K562 (cell line): ENCODE measurements around the gene EFHC1. TPM values are rescaled to one million over a fixed set of nuclear protein-coding genes. Genes with fewer than 3 reads are reported as not detected.

Source experiments
- ATF4 ChIP-seq: fragments of 450-650 bp; formaldehyde crosslinking; IDR thresholded peaks from 2 replicates; pipeline ENCODE4 v1.4.0; 2022; ENCODE audit warnings: mild to moderate bottlenecking, moderate library complexity
- ATF6 ChIP-seq: sonication (generic); formaldehyde crosslinking; IDR thresholded peaks from 2 replicates; pipeline ENCODE4 v1.4.0; 2020; ENCODE audit warnings: mild to moderate bottlenecking, missing genetic modification reagents
- ETV1 ChIP-seq: fragments of 450-650 bp; conservative IDR thresholded peaks from 2 replicates; pipeline ENCODE4 v1.6.1; 2016; ENCODE audit warnings: missing genetic modification characterization, control low read depth, low read depth, missing compliant biosample characterization
- FOS ChIP-seq: IDR thresholded peaks from 3 replicates; pipeline ENCODE4 v1.6.1; 2011; ENCODE audit not compliant: insufficient read length; ENCODE audit errors: extremely low read depth
- GABPB1 ChIP-seq: sonication (generic); formaldehyde crosslinking; IDR thresholded peaks from 2 replicates; pipeline ENCODE4 v1.8.0; 2022; ENCODE audit warnings: mild to moderate bottlenecking, missing genetic modification reagents
- MAFK ChIP-seq: IDR thresholded peaks from 2 replicates; pipeline ENCODE4 v1.6.1; 2011; ENCODE audit warnings: low read length, improper control_type of control experiment
- MYC ChIP-seq, 2 experiments: fragments of 250-450 bp in 1 of 2; sonication (Bioruptor Pico) in 1 of 2; IDR thresholded peaks; 2 replicates each; pipeline versions ENCODE4 v1.5.1 to v1.6.1; 2012 to 2021; ENCODE audit warnings: low read depth in 2 of 2, borderline replicate concordance in 1 of 2, improper control_type of control experiment in 1 of 2, low read length in 1 of 2, mild to moderate bottlenecking in 1 of 2, moderate library complexity in 1 of 2
- PHB ChIP-seq: fragments of 250-450 bp; sonication (Bioruptor Pico); IDR thresholded peaks from 2 replicates; pipeline ENCODE4 v1.5.0; 2021
- RB1 ChIP-seq: fragments of 450-650 bp; IDR thresholded peaks from 2 replicates; pipeline ENCODE4 v1.6.1; 2017; ENCODE audit warnings: low read depth, mild to moderate bottlenecking
- ZBTB5 ChIP-seq: fragments of 450-650 bp; IDR thresholded peaks from 2 replicates; pipeline ENCODE4 v1.6.1; 2017; ENCODE audit warnings: antibody characterized with exemption
- ZFPM2 ChIP-seq: fragments of 250-450 bp; sonication (Bioruptor Pico); IDR thresholded peaks from 2 replicates; pipeline ENCODE4 v1.5.1; 2022; ENCODE audit warnings: mild to moderate bottlenecking
- ZNF449 ChIP-seq: fragments of 250-450 bp; sonication (Bioruptor Pico); IDR thresholded peaks from 2 replicates; pipeline ENCODE4 v1.8.0; 2022; ENCODE audit warnings: moderate library complexity, mild to moderate bottlenecking, inconsistent platforms
- ZNF589 ChIP-seq: fragments of 200-800 bp; sonication (Bioruptor generic); IDR thresholded peaks from 2 replicates; pipeline ENCODE4 v1.6.1; 2016; ENCODE audit warnings: low read depth, missing genetic modification characterization, missing compliant biosample characterization
- polyA plus RNA-seq, 8 experiments: library from polyadenylated mRNA; depleted of rRNA in 4 of 8; stranded (reverse) in 5 of 8; unstranded in 3 of 8; fragments of >200 nt; fragmentation: Nextera tagmentation in 2 of 8; fragmentation: Illumina TruSeq in 1 of 8; extraction: Ambion mirVana in 2 of 8; extraction: Trizol in 1 of 8; gene quantifications; 2 replicates each; pipeline versions ENCODE4 v1.2.1 to v1.2.3, GENCODE V29; 2011 to 2014; ENCODE audit warnings: inconsistent platforms in 1 of 8, missing spikeins in 1 of 8
- total RNA-seq, 7 experiments: library from RNA; depleted of rRNA in 6 of 7; stranded (reverse); fragments of >200 nt in 6 of 7; fragmentation: Illumina TruSeq in 2 of 7; extraction: Trizol in 2 of 7; gene quantifications; 2 replicates each; pipeline versions ENCODE4 v1.2.1 to v1.2.3, GENCODE V29; 2011 to 2021; ENCODE audit warnings: low replicate concordance in 1 of 7
- TF ChIP-seq, protein P1 (sequence below): conservative IDR thresholded peaks from 2 replicates; pipeline ENCODE4 v1.6.1; 2011; ENCODE audit warnings: low read depth, mild to moderate bottlenecking, low read length; ENCODE audit not compliant: control insufficient read depth
- TF ChIP-seq, protein P2 (sequence below): fragments of 250-450 bp; sonication (Bioruptor Pico); IDR thresholded peaks from 2 replicates; pipeline ENCODE4 v1.5.0; 2021
- TF ChIP-seq, protein P3 (sequence below): fragments of 450-650 bp; formaldehyde crosslinking; IDR thresholded peaks from 2 replicates; pipeline ENCODE4 v1.4.0; 2020; ENCODE audit warnings: mild to moderate bottlenecking, mixed read lengths

EFHC1 gene
- total and polyA plus RNA-seq, 9 of the 15 experiments (the other 6 are each of a cell fraction or from before 2014, with no cell fraction given) = 9.5 to 31.0 (median 14.9) TPM

- TF ChIP-seq, protein P1, sequence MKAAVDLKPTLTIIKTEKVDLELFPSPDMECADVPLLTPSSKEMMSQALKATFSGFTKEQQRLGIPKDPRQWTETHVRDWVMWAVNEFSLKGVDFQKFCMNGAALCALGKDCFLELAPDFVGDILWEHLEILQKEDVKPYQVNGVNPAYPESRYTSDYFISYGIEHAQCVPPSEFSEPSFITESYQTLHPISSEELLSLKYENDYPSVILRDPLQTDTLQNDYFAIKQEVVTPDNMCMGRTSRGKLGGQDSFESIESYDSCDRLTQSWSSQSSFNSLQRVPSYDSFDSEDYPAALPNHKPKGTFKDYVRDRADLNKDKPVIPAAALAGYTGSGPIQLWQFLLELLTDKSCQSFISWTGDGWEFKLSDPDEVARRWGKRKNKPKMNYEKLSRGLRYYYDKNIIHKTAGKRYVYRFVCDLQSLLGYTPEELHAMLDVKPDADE = no peak
- TF ChIP-seq ATF6 (CRISPR knock-in tag) (no peak), ZFPM2 (CRISPR knock-in tag) (no peak), FOS (no peak), MYC (IDR thresholded peaks at IDR 0.05; ENCODE audit: low read depth, low read length) (no peak), MYC (CRISPR knock-in tag; IDR thresholded peaks at IDR 0.05; ENCODE audit: borderline replicate concordance, low read depth) (no peak), ATF4 (CRISPR knock-in tag) (no peak), PHB (CRISPR knock-in tag) (no peak), MAFK (0 out of 2 replicates have a peak, but pooled peaks have one; percentile 2), ZBTB5 (no peak), GABPB1 (CRISPR knock-in tag) (no peak), ETV1 (peak; percentile 52), RB1 (no peak), ZNF589 (peak; percentile 43; the same call in 1 of the 2 replicates), ZNF449 (CRISPR knock-in tag) (no peak)
- TF ChIP-seq, protein P2, sequence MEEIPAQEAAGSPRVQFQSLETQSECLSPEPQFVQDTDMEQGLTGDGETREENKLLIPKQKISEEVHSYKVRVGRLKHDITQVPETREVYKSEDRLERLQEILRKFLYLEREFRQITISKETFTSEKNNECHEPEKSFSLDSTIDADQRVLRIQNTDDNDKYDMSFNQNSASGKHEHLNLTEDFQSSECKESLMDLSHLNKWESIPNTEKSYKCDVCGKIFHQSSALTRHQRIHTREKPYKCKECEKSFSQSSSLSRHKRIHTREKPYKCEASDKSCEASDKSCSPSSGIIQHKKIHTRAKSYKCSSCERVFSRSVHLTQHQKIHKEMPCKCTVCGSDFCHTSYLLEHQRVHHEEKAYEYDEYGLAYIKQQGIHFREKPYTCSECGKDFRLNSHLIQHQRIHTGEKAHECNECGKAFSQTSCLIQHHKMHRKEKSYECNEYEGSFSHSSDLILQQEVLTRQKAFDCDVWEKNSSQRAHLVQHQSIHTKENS (CRISPR knock-in tag) = no peak
- TF ChIP-seq, protein P3, sequence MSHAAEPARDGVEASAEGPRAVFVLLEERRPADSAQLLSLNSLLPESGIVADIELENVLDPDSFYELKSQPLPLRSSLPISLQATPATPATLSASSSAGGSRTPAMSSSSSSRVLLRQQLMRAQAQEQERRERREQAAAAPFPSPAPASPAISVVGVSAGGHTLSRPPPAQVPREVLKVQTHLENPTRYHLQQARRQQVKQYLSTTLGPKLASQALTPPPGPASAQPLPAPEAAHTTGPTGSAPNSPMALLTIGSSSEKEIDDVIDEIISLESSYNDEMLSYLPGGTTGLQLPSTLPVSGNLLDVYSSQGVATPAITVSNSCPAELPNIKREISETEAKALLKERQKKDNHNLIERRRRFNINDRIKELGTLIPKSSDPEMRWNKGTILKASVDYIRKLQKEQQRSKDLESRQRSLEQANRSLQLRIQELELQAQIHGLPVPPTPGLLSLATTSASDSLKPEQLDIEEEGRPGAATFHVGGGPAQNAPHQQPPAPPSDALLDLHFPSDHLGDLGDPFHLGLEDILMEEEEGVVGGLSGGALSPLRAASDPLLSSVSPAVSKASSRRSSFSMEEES (CRISPR knock-in tag) = peak; percentile 87
These were observed 91.5 kb downstream of the EFHC1 start (continued) for GRCh38 chr6:52511572-52512151.
